Measurements from ENCODE around the gene CAMKK2. TPM values are rescaled to one million over a fixed set of nuclear protein-coding genes. Genes with fewer than 3 reads are reported as not detected.

CAMKK2 gene
- total and polyA plus RNA-seq, 4 donors, result 10.5 to 26.0 (median 20.5) TPM

GRCh38 chr12:121279507-121279915, 17.0 kb downstream of the CAMKK2 start:
- Histone ChIP-seq H3K9ac (ENCODE audit: low read depth in 1 of 2, low read length in 2 of 2) (no peak overlapping the region), H3K27ac (ENCODE audit: low read depth in 1 of 2, low read length in 2 of 2) (peak overlapping the region; percentile 70), H3K4me3 (ENCODE audit: low read depth in 1 of 3, low read length in 3 of 3) (no peak overlapping the region), H3K4me1 (ENCODE audit: control insufficient read depth in 4 of 4, insufficient read depth in 4 of 4, low read length in 3 of 4) (peaks cover 0 to 13% (median 10%) of the 10 kb centered on the region in 4 donors), H3K27me3 (ENCODE audit: control insufficient read depth in 4 of 4, insufficient read depth in 4 of 4, low read length in 3 of 4) (no peaks in the 10 kb centered on the region), H3K36me3 (ENCODE audit: control insufficient read depth in 4 of 4, insufficient read depth in 3 of 4, low read depth in 1 of 4, low read length in 3 of 4) (no peaks in the 10 kb centered on the region), H3K9me3 (ENCODE audit: control insufficient read depth in 4 of 4, low read length in 3 of 4) (no peaks in the 10 kb centered on the region)
- no peak for DNase-seq (ENCODE audit: low spot score)
- TF ChIP-seq CTCF (IDR thresholded peaks at IDR 0.05; ENCODE audit: low read depth, low read length, missing input control) (no peak), RAD21 (IDR thresholded peaks at IDR 0.05) (no peak), JUND (IDR thresholded peaks at IDR 0.05) (no peak), GABPA (IDR thresholded peaks at IDR 0.05 in 1 of 2, conservative IDR thresholded peaks at IDR 0.05 in 1 of 2) (no peak), YY1 (IDR thresholded peaks at IDR 0.05) (peak; percentile 16), REST (IDR thresholded peaks at IDR 0.05) (no peak), ZBTB33 (IDR thresholded peaks at IDR 0.05) (no peak), HNF4G (IDR thresholded peaks at IDR 0.05) (no peak), RXRA (IDR thresholded peaks at IDR 0.05) (peak in 1 of 2 donors; percentile 39), ATF3 (IDR thresholded peaks at IDR 0.05) (no peak), MAX (IDR thresholded peaks at IDR 0.05) (no peak)
- 48% methylated on average over 10 of the region's 10 CpGs for WGBS

GRCh38 chr12:121279071-121279375, 17.5 kb downstream of the CAMKK2 start:
- Histone ChIP-seq H3K9ac (ENCODE audit: low read depth in 1 of 2, low read length in 2 of 2) (no peak overlapping the region), H3K27ac (ENCODE audit: low read depth in 1 of 2, low read length in 2 of 2) (peak overlapping the region; percentile 70), H3K36me3 (ENCODE audit: control insufficient read depth in 4 of 4, insufficient read depth in 3 of 4, low read depth in 1 of 4, low read length in 3 of 4) (peaks cover 0 to 3% (median 2%) of the 10 kb centered on the region in 4 donors), H3K4me3 (ENCODE audit: low read depth in 1 of 3, low read length in 3 of 3) (no peak overlapping the region), H3K9me3 (ENCODE audit: control insufficient read depth in 4 of 4, low read length in 3 of 4) (no peaks in the 10 kb centered on the region), H3K4me1 (ENCODE audit: control insufficient read depth in 4 of 4, insufficient read depth in 4 of 4, low read length in 3 of 4) (peaks cover 0 to 11% (median 10%) of the 10 kb centered on the region in 4 donors), H3K27me3 (ENCODE audit: control insufficient read depth in 4 of 4, insufficient read depth in 4 of 4, low read length in 3 of 4) (no peaks in the 10 kb centered on the region)
- TF ChIP-seq FOXA2 (IDR thresholded peaks at IDR 0.05) (no peak), EGR1 (IDR thresholded peaks at IDR 0.05; ENCODE audit: low read depth in 2 of 2) (no peak)
- DNase-seq (ENCODE audit: low spot score), result no peak
- WGBS, result 68% methylated on average over 13 of the region's 13 CpGs

All from liver (tissue), 9 donors.